GM18498 (cell line): ENCODE data around the gene OSBPL1A.
"Not testable (repeated sequence)": the region's sequence is repeated elsewhere in the genome, so short reads cannot be mapped to it uniquely, and the experiment has no call there.

Experiments
- ATAC-seq: cut with Tn5 transposase; IDR thresholded peaks from one replicate; pipeline ENCODE4 v1.9.1; 2021; ENCODE audit warnings: mild to moderate bottlenecking, moderate library complexity; ENCODE audit not compliant: unreplicated experiment

Gene OSBPL1A

DNA sequence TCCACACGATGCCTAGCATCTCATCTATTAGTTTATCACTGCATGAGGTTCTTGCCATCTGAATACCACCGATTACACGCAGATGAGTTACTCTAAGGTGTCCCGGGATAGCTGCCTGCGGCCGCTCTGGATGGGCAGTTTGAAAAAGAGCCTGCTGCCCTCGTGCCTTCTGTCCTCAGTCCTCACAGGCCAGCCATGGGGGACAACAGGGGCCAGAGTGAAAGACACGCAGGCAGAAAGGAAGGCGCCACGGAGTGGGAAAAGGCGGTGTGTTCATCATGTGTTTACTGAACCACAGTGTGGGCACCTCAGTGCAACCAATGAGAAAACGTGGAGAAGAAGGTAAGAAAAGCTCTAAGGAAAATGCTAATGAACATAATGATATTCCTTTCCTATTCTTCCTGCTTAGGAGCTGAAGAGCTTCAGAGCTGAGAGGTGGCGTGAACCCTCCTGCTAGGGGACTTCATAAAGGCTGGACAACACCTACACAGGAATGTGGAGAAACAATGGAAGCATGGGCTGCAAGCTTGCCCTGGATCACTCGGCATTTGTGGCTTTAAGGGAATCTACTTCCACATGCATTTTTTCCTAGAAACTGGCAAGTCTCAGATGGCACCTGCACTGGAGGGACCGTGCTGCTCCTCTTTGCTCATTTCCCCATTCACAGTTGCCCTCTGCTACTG lies 207.8 kb downstream of the OSBPL1A start:
- ATAC-seq = no peak

DNA sequence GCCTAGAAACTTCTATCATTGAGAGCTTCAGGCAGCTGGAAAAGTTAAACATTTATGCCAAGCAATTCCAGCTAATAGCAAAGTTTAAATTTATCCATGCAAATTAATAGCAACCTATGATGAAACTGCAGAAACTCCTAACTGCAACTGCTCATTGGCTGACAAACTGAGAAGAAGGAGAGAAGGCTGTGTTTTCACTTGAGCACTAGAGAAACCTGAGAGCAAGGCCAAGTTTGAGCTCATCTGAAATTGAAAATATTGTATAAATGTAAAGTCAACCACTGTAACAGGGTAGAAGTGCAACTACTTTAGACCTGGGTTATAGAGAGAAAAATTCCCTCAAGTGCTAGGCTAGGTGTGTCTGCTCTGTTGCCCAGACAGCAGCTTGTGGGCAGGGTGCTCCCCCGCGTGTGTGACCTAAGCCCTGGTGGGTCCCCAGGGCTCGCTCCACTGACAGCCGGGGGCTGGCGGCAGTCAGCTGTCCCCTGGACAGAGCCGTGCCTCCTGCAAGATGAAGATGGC lies 208.6 kb downstream of the OSBPL1A start:
- ATAC-seq = peak; percentile 85

DNA sequence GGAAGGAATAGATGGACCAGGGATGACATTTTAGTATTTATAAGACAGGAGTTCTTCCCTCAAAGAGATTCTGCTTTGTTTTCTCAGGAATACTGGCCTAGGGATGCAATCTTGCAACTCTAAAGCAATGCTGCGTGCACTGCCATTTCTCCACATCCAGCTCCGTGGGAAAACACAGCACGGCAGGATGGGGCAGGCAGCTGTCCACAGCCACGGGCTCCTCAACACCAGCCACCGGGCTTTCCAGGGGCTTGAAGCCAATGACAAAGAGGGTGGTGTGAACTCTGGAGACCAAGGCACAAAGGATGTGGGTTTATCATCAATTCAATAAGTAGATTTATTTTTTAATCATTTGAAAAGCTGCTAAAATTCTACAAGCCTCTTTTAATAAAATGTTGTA lies 209.5 kb downstream of the OSBPL1A start:
- ATAC-seq = no peak

DNA sequence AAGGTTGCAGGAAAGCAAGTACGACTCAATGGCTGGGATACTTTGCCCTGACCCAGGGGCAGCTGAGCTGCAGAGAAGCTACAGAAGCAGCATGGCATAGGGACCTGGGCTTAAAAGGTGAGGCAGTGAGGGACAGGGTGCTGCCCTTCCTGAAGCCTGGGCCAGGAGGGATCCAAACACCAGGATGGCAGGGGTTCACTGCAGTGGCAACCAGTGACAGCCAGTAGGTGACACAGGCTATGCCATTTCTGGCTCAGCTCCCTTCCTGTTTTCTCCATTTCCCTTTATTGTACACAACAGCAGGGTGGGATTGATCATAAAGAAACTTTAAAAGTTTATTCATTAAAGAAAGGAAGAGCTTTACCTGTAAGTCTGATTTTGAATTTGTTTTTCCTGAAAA lies 209.9 kb downstream of the OSBPL1A start:
- no peak for ATAC-seq

DNA sequence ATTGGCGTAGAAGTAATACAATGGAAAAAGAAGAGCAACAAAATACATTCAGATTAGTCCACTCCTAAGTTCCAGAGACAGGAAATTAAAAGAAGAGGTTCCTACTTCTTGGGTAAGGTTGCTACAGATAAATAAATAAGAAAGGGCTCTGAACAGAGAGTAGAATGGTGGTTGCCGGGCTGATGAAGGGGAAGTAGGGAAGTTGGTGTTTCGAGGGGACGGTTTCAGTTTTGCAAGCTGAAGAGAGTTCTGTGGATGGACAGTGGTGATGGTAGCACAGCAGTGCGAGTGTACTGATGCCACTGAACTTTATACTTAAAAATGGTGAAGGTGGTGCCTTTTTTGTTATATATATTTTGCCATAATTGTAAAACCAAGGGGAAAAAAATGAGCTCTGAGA lies 210.6 kb downstream of the OSBPL1A start:
- ATAC-seq = peak; percentile 60

DNA sequence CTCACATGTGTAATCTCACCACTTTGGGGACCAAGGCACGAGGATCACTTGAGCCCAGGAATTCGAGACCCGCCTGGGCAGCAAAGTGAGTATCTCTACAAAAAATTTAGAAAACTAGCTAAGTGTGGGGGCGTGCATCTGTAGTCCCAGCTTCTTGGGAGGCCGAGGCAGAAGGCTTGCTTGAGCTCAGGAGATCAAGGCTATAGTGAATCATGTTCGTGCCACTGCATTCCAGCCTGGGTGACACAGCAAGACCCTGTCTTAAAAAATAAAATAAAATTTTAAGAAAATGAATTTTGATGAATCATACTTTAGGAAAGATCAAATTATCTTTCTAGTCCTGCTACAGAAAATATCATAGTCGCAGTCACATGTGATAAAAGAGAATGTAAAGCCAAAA lies 211.8 kb downstream of the OSBPL1A start:
- no peak for ATAC-seq

DNA sequence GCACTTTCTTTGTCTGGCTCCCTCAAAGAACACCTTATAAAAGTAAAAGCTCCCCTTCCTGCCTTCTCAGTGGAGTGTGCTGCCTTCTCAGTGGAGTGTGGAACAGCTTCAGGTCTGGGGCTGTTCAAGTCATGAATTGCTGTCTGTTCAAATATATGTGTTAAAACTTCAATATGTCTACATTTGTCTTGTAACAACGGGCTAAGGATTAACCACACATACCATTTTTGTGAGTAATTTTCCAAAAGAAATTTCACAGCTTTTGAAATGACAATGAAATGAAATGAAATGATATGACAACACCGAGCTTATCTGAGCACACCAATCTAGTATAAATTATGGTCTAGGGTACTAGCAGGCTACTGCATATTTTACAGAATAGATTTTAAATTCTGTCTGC lies 215.8 kb downstream of the OSBPL1A start:
- no peak for ATAC-seq

DNA sequence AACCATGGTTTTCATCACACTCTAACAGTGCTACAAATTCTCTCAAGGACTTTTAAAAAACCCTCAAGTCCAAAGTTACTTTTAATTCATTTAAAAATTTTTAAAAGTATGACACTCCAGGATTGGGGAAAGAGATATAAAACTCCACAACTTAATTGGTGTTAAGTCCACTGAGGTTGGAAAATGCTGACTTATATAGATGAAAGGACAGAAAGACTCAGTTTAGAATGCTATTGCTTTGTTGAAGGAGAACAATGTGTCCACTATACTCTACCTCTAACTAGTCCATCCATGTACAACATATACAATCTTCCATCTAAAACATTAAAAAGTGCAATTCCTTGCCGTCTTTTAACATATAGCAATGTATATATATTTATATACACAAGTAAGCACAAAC lies 217.6 kb downstream of the OSBPL1A start:
- no peak for ATAC-seq

DNA sequence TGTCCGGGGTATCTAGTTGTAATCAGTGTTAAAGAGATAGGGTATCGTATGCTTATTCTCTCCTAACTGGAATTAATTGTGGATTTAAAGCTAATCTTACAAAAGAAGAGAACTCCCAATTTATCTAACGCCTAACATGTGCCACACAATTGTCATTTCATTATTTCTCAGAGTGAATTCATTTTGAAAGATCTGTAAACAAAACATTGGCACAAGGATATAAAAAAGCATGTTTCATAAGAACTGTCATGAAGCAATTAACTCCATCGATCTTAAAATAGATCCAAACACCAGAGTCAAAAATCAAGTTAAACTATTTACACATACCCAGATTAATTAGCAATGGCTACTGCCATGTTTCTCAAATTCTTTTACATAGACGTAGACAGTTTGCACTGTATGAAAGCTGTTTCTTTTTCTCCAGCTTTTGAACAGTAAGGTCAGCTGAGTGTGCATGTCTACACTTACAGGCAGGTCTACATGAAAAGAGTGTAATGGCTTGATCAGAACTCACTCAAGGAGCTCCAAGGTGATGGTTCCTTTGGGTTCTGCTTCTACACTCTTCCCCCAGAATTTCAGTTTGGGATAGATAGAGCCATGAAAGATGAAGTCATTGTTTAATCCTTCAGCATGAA lies 220.0 kb downstream of the OSBPL1A start:
- ATAC-seq = no peak

DNA sequence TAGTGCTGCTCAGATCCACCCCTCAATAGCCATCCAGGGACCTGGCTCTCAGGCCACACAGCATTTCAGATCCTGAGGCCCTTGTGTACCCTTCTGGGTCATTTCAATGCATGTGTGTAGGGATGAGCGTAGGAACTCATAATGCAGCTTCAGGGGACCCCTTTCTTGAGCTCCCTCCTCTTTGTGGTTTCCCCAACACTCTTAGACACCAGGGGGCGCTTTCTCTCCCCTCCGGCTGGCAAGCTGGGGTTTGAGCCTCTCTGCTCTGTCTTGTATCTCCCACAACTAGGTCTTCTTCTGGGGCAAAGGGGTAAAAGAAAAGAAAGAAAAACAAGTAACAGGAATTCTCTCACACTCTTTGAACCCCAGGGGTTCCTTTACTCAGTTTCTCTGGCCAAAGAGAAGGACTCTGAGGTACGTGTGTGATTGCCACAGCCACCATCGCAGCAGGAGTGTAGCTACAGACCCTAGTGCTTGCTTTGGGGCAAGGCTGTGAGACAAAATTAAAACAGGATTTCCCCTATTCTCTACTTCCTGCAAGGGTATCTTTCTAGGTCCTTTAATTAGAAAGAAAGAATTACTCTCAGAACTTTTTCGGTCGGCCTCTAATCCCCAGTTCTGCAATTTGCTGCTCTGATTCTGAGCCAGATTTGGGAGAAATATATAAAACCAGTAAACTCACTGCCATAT lies 220.8 kb downstream of the OSBPL1A start:
- peak; percentile 88 for ATAC-seq

DNA sequence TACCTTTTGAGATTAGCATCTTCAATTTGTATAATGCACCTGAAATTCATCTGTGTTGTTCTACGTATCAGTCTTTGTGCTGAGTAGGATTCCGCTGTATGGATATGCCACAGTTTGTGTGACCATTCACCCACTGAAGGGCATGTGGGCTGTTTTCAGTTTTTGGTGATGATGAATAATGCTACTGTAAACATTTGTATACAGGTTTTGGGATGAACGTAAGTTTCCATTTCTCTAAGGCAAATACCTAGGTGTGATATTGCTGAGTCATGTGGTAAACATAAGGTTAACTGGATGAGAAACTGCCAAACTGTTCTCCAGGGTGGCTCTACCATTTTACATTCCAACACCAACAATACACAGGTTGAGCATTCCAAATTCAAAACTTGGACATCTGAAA lies 223.6 kb downstream of the OSBPL1A start:
- ATAC-seq = no peak

DNA sequence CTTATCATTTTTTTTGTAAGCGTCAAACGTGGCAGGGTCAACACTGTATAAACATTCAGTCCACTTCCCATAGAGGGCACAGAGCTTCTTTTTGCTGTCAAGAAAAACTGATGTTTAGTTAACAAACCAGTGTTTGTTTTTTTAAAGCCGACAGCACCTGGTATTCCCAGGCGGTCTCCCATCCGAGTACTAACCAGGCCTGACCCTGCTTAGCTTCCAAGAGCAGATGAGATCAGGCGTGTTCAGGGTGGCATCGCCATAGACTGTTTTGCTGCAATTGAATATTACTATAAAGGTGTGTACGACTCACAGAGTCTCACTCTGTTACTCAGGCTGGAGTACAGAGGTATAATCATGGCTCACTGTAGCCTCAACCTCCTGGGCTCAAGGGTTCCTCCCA lies 227.3 kb downstream of the OSBPL1A start:
- ATAC-seq = no peak

DNA sequence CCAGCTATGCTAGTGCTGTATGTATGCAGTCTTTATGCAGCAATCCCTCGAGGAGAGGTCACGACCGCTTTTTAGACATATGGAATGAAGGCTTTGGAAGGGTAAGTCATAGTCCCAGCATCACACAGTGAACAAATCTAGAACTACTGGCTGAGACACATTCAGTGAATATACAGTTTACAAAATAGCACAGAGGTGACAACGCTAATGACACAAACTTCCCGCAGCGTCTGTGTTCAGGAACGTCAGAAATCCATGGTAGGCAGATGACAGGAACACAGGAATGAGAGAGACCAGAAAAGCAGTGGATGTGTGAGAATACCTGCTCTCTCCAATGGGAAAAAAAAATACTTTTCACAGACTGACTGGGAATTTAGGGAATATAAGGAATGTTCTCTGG lies 229.1 kb downstream of the OSBPL1A start:
- ATAC-seq = no peak

DNA sequence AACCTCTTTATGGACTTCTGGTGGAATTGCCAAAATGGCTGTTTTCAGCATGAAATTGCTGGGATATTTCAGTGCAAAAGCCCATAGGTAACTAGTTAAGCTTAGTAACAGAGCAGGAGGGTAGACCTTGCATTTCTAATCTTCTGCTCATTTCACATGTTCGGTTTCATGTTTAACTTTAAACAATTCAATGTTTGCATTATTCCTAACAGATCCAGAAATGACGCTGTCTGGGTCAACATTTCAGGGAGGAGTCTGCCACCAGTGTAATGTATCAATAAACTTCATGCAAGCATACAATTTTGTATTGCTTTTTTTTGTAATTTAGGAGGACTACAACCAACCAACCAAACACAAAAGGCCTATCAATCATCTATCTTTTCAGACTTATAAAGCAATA lies 236.3 kb downstream of the OSBPL1A start:
- no peak for ATAC-seq

DNA sequence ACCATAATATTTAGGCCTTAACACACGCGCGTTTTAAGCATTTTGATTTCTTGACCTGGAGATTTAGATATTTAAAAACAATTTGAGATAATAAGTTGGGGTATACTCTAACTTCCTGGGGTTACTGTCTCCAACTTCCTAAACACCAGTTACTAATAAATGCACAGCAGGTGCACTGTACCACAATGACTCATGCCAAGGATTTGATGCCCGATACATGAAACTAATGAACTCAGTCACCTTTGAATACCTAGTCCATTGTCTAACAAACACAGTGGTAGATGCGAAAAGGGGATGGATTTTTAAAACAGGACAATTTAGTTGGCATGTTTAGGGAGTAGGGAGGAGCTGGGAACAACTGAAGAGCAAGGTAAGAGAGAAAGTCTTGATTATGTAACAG lies 237.5 kb downstream of the OSBPL1A start:
- no peak for ATAC-seq

DNA sequence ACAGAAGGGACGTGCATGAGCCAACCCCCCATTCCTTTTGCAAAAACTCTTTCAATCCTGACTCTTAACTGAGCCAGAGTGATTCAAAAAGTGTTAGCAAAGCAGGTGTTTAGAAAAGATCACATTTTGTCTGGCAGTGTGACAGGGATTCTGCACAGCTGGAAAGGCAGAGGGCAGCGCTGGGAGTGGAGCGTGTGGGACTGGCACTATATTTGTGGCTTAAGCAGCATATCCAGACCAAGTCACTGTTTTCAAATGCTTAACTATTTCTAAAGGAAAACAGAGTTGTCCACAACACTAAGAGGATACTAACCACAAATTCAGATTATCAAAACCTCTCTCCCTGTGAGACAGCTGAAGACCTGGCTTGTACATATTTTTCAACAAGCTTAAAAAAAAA lies 239.8 kb downstream of the OSBPL1A start:
- no peak for ATAC-seq

DNA sequence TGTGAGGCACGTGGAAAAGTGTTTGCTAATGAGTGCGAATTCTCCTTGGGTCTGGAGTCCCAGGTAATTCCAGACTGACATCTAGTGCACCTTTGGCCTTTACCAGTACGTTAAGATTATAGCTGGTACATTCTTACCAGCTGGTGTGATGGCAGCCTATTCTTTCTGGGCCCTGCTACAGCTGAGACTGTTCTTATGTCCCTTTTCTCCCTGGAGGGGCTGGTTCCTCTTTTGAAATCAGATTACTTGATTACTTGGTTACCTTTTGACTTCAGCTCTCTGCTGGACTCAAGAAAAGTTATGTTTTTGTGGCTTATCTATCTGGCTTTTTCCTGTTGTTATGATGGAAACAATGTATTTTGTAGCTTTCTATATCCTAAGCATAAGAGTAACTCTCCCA lies 244.2 kb downstream of the OSBPL1A start:
- ATAC-seq = no peak

DNA sequence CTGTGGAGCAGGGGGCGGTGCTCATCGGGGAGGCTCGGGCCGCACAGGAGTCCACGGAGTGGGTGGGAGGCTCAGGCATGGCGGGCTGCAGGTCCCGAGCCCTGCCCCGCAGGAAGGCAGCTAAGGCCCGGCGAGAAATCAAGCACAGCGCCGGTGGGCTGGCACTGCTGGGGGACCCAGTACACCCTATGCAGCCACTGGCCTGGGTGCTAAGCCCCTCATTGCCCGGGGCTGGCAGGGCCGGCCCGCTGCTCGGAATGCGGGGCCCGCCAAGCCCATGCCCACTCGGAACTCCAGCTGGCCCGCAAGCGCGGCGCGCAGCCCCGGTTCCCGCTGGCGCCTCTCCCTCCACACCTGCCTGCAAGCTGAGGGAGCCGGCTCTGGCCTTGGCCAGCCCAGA lies 248.0 kb downstream of the OSBPL1A start:
- not testable (repeated sequence) for ATAC-seq

DNA sequence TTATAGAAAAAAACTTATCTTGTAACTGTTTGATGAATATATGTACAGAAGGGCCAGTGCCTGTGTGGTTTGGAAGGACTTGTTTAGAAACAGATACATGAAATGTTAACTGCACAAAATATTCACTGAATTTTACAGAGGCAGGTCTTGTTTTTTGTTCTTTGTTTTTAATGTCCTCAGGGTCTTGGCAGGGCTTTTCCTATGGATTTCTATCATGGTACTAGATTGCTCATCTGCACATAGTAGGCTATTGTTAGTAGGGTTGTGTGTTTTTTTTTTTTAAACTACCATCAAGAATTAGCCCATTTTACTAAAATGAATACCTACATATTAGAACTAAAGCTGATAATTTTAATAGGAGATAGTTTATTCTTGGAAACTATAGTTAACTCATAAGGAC lies 255.2 kb downstream of the OSBPL1A start:
- ATAC-seq = no peak

DNA sequence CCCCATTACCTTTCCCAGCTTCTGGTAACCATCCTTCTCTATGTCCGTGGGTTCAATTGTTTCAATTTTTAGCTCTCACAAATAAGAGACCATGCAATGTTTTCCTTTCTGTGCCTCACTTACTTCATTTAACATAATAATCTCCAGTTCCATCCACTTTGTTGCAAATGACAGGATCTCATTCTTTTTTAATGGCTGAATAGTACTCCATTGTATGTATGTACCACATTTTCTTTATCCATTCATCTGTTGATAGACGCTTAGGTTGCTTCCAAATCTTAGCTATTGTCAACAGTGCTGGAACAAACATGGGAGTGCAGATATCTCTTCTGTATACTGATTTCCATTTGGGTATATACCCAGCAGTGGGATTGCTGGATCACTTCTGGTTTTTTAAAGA lies 256.9 kb downstream of the OSBPL1A start:
- ATAC-seq = no peak

DNA sequence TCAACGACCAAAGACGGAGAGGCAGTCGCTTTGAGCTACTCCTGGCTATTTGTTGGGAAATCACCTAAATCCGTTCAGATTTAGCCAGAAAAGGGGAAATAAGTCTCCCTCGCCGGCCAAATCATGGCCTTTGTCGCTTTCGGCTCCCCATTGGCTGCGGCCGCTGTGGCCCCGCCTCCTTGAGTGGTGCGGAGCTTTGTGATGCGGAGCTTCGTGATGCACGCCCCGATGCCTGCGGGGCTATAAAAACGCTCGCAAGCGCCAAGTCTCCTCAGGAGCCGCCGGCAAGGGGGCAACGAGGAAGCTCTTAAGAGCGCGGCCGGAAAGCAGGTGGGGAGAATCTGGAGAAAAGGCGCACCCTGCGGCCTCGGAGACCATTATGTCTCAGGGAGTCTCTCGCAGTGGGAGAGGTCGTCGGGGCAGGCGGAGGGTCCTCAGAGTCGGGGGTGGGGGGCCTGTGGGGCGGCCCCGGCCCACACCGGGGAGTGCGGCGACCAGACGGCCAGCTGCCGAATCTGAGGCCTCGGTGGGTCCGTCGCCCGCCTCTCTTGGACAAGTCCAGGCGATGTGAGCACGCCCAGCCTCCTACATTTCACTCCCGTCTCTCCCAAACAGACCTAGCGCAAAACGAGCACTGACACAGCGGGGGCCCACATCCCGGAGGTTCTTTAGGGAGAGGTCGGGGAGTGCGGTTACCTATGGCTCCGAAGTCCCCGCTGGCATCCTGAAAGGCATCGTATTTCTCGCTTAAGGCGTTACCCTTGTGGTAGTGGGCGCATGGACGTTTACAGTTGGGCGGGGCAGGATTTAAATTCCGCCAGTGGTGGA lies 258.6 kb downstream of the OSBPL1A start, which contains the start of gene CABYR:
Gene CABYR (plus strand): TSS at position 274 of the 828 bp plus-strand sequence. CDS start 4,053 bp downstream, outside the sequence.
- ATAC-seq = peak; percentile 94
